ENCODE measurements around the gene TMEM151B. TPM values are rescaled to one million over a fixed set of nuclear protein-coding genes. Genes with fewer than 3 reads are reported as not detected.

Gene TMEM151B
- total and polyA plus RNA-seq, 2 of the 4 experiments (the other 2 are of a cell fraction): not detected

DNA sequence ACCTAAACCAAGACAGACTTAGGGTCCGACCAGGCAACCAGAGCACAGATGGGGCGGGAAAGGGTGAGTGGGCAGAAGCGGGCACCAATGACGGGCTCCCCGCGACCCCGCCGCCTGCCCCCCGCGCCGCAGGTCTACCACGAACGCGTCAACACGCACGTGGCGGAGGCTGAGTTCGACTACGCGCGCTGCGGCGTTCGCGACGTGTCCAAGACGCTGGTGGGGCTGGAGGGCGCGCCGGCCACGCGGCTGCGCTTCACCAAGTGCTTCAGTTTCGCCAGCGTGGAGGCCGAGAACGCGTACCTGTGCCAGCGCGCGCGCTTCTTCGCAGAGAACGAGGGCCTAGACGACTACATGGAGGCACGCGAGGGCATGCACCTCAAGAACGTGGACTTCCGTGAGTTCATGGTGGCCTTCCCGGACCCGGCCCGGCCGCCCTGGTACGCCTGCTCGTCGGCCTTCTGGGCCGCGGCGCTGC is 5.1 kb downstream of the TMEM151B start:
- H3K9me3 ChIP-seq (ENCODE audit: control insufficient read depth, insufficient read depth, low read length): no peaks in the 10 kb centered on the region
- no peak overlapping the region for H2BK20ac ChIP-seq (ENCODE audit: low read depth, low read length)
- H4K20me1 ChIP-seq (ENCODE audit: insufficient read depth, low read length): no peaks in the 10 kb centered on the region
- peaks cover 4% of the 10 kb centered on the region; the same call in 1 of the 2 replicates for H3K9me1 ChIP-seq (ENCODE audit: insufficient read depth, low read length)
- no peak overlapping the region for H3K4me2 ChIP-seq (ENCODE audit: low read depth, low read length)
- ChIA-PET CTCF (no interaction called here), POLR2A (ENCODE audit: unreplicated experiment) (interaction anchor here (0.7 kb wide), 1 partner anchor 85 kb away, joined by 4 read pairs; no protein-coding TSS in a partner anchor)
- ATAC-seq (ENCODE audit: low read depth) (no peak), DNase-seq (no peak)
- no peak overlapping the region for H2AK9ac ChIP-seq (replicated peaks; ENCODE audit: low read depth, low read length, poor library complexity)
- no peaks in the 10 kb centered on the region for H3K4me1 ChIP-seq (ENCODE audit: control insufficient read depth, insufficient read depth, low read length)
- no peak overlapping the region for H2AK5ac ChIP-seq (ENCODE audit: low read depth, low read length)
- H3K27me3 ChIP-seq (ENCODE audit: control insufficient read depth, insufficient read depth, low read length): peaks cover 79% of the 10 kb centered on the region
- H3K27ac ChIP-seq (ENCODE audit: insufficient read depth, low read length): no peak overlapping the region
- H3K56ac ChIP-seq (ENCODE audit: extremely low read depth, insufficient read depth, low read length): no peak overlapping the region
- H3K79me1 ChIP-seq (ENCODE audit: low read depth in 1 of 2, low read length in 2 of 2): no peaks in the 10 kb centered on the region
- intact Hi-C loops (cut with micrococcal nuclease) (no loop called here), dilution Hi-C loops (cut with HindIII; ENCODE audit: low sequenced_read_pairs, unreplicated experiment) (no loop called here), in situ Hi-C loops (cut with MboI; ENCODE audit: low sequenced_read_pairs) (no loop called here)
- no peak overlapping the region for H2BK120ac ChIP-seq (ENCODE audit: low read depth, low read length)
- no peak overlapping the region for H3K23ac ChIP-seq (ENCODE audit: low read depth, low read length)
- no peak overlapping the region for H3K4ac ChIP-seq (ENCODE audit: low read depth, low read length)
- no TSS peak for BruUV-seq (replicated peaks)
- no peak overlapping the region for H4K91ac ChIP-seq (ENCODE audit: insufficient read depth, low read depth, low read length)
- no peak overlapping the region for H3K14ac ChIP-seq (replicated peaks; ENCODE audit: low read depth, low read length)
- WGBS, 2 experiments (ENCODE audit: extremely low coverage in 2 of 2, insufficient read length in 1 of 2): 85% methylated on average over 58 of the region's 59 CpGs; no CpG with 5 or more reads in 1 of the 2 experiments
- no peaks in the 10 kb centered on the region for H3K36me3 ChIP-seq (ENCODE audit: control insufficient read depth, insufficient read depth, low read length)
- H3K18ac ChIP-seq (ENCODE audit: low read depth, low read length): no peak overlapping the region
- H3K4me3 ChIP-seq (ENCODE audit: insufficient read depth, low read depth, low read length): no peak overlapping the region
- no peak overlapping the region for H2BK15ac ChIP-seq (ENCODE audit: low read depth, low read length)
- no peak overlapping the region for H3K9ac ChIP-seq (ENCODE audit: low read depth, low read length)
- peak overlapping the region; percentile 72 for H2AFZ ChIP-seq (replicated peaks; ENCODE audit: low read length, poor library complexity)
- no peak overlapping the region for H2BK5ac ChIP-seq (ENCODE audit: low read depth, low read length, poor library complexity, severe bottlenecking)
- no peak for TF ChIP-seq NFE2L2 (IDR thresholded peaks at IDR 0.05; ENCODE audit: low read depth, low read length)
- TF ChIP-seq RAD21 (IDR thresholded peaks at IDR 0.05; ENCODE audit: low read length): no peak
- TF ChIP-seq MAFK (IDR thresholded peaks at IDR 0.05; ENCODE audit: low read depth, low read length): no peak
- no peak for TF ChIP-seq RCOR1 (IDR thresholded peaks at IDR 0.05; ENCODE audit: insufficient replicate concordance, low read length)
- TF ChIP-seq CEBPB (IDR thresholded peaks at IDR 0.05; ENCODE audit: low read depth, low read length): no peak
- no peak for TF ChIP-seq SMC3 (IDR thresholded peaks at IDR 0.05; ENCODE audit: low read depth, low read length)
- no peak for TF ChIP-seq POLR2A (IDR thresholded peaks at IDR 0.05; ENCODE audit: low read depth, low read length)
- no peak for TF ChIP-seq FOS (IDR thresholded peaks at IDR 0.05; ENCODE audit: low read depth, low read length)
- no peak for TF ChIP-seq MAZ (IDR thresholded peaks at IDR 0.05; ENCODE audit: borderline replicate concordance, low read depth, low read length)
- TF ChIP-seq, protein P1, sequence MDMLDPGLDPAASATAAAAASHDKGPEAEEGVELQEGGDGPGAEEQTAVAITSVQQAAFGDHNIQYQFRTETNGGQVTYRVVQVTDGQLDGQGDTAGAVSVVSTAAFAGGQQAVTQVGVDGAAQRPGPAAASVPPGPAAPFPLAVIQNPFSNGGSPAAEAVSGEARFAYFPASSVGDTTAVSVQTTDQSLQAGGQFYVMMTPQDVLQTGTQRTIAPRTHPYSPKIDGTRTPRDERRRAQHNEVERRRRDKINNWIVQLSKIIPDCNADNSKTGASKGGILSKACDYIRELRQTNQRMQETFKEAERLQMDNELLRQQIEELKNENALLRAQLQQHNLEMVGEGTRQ (IDR thresholded peaks at IDR 0.05; ENCODE audit: low read depth, low read length): no peak
- no peak for TF ChIP-seq CHD1 (IDR thresholded peaks at IDR 0.05; ENCODE audit: low read depth, low read length)
- no peak overlapping the region for H4K5ac ChIP-seq (ENCODE audit: low read depth, low read length)
- no peak overlapping the region for H4K8ac ChIP-seq (ENCODE audit: low read depth in 2 of 2, low read length in 2 of 2)
